Activated CD4-positive, alpha-beta memory T cell treated with anti-CD3 and anti-CD28 coated beads for 36 hours (primary cell): Measurements from ENCODE around the gene SEMA4G. TPM values are rescaled to one million over a fixed set of nuclear protein-coding genes. Genes with fewer than 3 reads are reported as not detected.

Experiments
- CTCF ChIA-PET: fragments of 350-600 bp; sonication (Branson Sonifier 250); formaldehyde crosslinking; loops from one replicate; lab custom pipeline; 2021; ENCODE audit warnings: antibody characterized with exemption, inconsistent platforms; lab: Charles Lee
- POLR2A ChIA-PET: fragments of 350-600 bp; sonication (Branson Sonifier 250); formaldehyde crosslinking; loops from one replicate; lab custom pipeline; 2021; ENCODE audit warnings: antibody characterized with exemption; lab: Charles Lee
- DNase-seq: peaks from one replicate; pipeline ENCODE4 v3.0.0-alpha.2; 2020
- H3K27ac Mint-ChIP-seq: one replicate; pipeline ENCODE4 v1.8.0; 2021; ENCODE audit warnings: mixed read lengths
- H3K27me3 Mint-ChIP-seq: one replicate; pipeline ENCODE4 v1.8.0; 2021; ENCODE audit warnings: mixed read lengths
- H3K36me3 Mint-ChIP-seq: one replicate; pipeline ENCODE4 v1.8.0; 2021; ENCODE audit warnings: mixed read lengths
- H3K4me1 Mint-ChIP-seq: one replicate; pipeline ENCODE4 v1.8.0; 2021; ENCODE audit warnings: low read depth, mixed read lengths
- H3K4me3 Mint-ChIP-seq: one replicate; pipeline ENCODE4 v1.8.0; 2021; ENCODE audit warnings: mild to moderate bottlenecking, mixed read lengths
- H3K9me3 Mint-ChIP-seq: one replicate; pipeline ENCODE4 v1.8.0; 2021; ENCODE audit warnings: mixed read lengths
- intact Hi-C: fragments of 100-400 bp; cut with micrococcal nuclease; formaldehyde crosslinking; loops from one replicate; pipeline ENCODE4 v1.15.1; 2023
- total RNA-seq, 2 experiments: library from RNA; stranded (reverse); gene quantifications; one replicate each; pipeline ENCODE4 v1.2.3, GENCODE V29; 2021

SEMA4G gene
- total RNA-seq, 2 experiments from 2014 or later = 0.58 to 0.74 TPM

DNA sequence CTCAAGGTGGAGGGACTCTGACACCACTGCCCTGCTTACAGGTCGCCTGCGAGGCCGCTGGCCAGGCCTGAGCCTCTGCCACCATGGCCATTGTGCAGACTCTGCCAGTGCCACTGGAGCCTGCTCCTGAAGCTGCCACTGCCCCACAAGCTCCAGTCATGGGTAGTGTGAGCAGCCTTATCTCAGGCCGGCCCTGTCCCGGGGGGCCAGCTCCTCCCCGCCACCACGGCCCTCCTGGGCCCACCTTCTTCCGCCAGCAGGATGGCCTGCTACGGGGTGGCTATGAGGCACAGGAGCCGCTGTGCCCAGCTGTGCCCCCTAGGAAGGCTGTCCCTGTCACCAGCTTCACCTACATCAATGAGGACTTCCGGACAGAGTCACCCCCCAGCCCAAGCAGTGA, 33.2 kb downstream of the SEMA4G start:
- Mint-ChIP-seq H3K4me3 (no peak overlapping the region), H3K27me3 (no peaks in the 10 kb centered on the region), H3K27ac (no peak overlapping the region), H3K36me3 (no peaks in the 10 kb centered on the region), H3K4me1 (peaks cover 11% of the 10 kb centered on the region), H3K9me3 (no peaks in the 10 kb centered on the region)
- POLR2A ChIA-PET = no interaction called here
- intact Hi-C loops = no loop called here
- CTCF ChIA-PET = interaction anchor here (0.9 to 14.6 kb wide), 4 partner anchors 9 to 49 kb away, joined by 3 to 199 read pairs (median 8); no protein-coding TSS in a partner anchor
- DNase-seq = no peak

- Mint-ChIP-seq H3K9me3 (no peaks in the 10 kb centered on the region), H3K4me3 (no peak overlapping the region), H3K27ac (no peak overlapping the region), H3K4me1 (peaks cover 6% of the 10 kb centered on the region), H3K27me3 (no peaks in the 10 kb centered on the region), H3K36me3 (no peaks in the 10 kb centered on the region)
- intact Hi-C loops = no loop called here
- CTCF ChIA-PET = interaction anchor here (1.1 to 14.6 kb wide), 4 partner anchors 8 to 27 kb away, joined by 3 to 199 read pairs (median 8); partner anchors contain the start of genes PDZD7 and SFXN3
- POLR2A ChIA-PET = no interaction called here
- no peak for DNase-seq
These were observed 34.4 kb downstream of the SEMA4G start for GRCh38 chr10:101003639-101004206.

DNA sequence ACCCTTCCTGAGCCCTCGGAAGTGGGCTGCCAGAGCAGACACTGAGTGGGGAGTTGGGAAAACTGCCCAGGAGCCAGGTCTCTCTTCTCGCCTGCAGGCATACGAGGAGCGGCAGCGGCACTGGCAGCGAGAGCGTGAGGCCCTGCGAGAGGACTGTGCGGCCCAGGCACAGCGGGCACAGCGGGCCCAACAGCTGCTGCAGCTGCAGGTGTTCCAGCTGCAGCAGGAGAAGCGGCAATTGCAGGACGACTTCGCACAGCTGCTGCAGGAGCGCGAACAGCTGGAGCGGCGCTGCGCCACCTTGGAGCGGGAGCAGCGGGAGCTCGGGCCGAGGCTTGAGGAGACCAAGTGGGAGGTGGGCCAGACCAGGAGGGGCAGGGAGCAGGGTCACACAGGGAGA, 36.1 kb downstream of the SEMA4G start:
- Mint-ChIP-seq H3K27ac (no peak overlapping the region), H3K4me3 (no peak overlapping the region), H3K4me1 (peaks cover 3% of the 10 kb centered on the region), H3K9me3 (no peaks in the 10 kb centered on the region), H3K27me3 (no peaks in the 10 kb centered on the region), H3K36me3 (no peaks in the 10 kb centered on the region)
- no peak for DNase-seq
- ChIA-PET POLR2A (no interaction called here), CTCF (interaction anchor here (1.3 to 14.6 kb wide), 3 partner anchors 8 to 21 kb away, joined by 4 to 199 read pairs (median 19); no protein-coding TSS in a partner anchor)
- intact Hi-C loops = no loop called here

DNA sequence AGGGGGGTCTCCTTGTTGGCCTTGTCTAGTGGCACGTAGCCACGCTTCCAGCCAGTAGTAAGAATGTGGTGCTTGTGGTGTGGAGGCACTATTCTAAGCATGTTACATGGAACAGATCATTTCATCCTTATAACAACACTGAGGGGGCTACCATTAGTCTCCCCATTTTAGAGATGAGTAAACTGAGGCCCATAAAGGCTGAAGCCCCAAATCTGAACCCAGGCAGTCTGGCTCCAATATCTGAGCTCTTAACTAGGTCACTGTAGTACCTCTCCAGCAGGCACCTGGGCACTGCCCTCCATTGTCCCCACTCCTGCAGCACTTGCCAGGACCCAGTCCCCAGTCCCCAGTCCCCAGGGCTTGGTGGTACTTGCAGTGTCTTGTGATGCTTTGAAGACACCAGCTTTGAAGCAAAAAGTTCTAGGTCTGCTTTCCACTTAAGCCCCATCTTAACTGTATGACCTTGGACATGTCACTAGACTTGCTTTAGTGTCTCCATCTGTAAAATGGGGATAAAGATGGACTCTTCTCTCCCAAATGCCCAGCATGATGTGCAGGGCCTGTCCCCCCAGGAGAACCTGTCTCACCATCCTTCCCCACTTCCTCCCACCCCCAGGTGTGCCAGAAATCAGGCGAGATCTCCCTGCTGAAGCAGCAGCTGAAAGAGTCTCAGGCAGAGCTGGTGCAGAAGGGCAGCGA, 36.7 kb downstream of the SEMA4G start:
- DNase-seq = no peak
- Mint-ChIP-seq H3K4me3 (no peak overlapping the region), H3K36me3 (no peaks in the 10 kb centered on the region), H3K27me3 (no peaks in the 10 kb centered on the region), H3K4me1 (peaks cover 2% of the 10 kb centered on the region), H3K9me3 (no peaks in the 10 kb centered on the region), H3K27ac (no peak overlapping the region)
- POLR2A ChIA-PET = no interaction called here
- CTCF ChIA-PET = interaction anchor here (1.1 to 14.6 kb wide), 4 partner anchors 9 to 44 kb away, joined by 4 to 199 read pairs (median 12); no protein-coding TSS in a partner anchor
- intact Hi-C loops = no loop called here

DNA sequence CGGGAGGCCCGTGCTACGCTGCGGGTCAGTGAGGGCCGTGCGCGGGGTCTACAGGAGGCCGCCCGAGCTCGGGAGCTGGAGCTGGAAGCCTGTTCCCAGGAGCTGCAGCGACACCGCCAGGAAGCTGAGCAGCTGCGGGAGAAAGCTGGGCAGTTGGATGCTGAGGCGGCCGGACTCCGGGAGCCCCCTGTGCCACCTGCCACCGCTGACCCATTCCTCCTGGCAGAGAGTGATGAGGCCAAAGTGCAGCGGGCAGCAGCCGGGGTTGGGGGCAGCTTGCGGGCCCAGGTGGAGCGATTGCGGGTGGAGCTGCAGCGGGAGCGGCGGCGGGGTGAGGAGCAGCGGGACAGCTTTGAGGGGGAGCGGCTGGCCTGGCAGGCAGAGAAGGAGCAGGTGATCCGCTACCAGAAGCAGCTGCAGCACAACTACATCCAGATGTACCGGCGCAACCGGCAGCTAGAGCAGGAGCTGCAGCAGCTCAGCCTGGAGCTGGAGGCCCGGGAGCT, 37.3 kb downstream of the SEMA4G start:
- no peaks in the 10 kb centered on the region for H3K4me1 Mint-ChIP-seq
- H3K36me3 Mint-ChIP-seq = no peaks in the 10 kb centered on the region
- no peak for DNase-seq
- H3K4me3 Mint-ChIP-seq = no peak overlapping the region
- intact Hi-C loops = no loop called here
- POLR2A ChIA-PET = no interaction called here
- no peak overlapping the region for H3K27ac Mint-ChIP-seq
- CTCF ChIA-PET = interaction anchor here (0.7 to 14.6 kb wide), 5 partner anchors 10 to 232 kb away, joined by 3 to 199 read pairs (median 6); no protein-coding TSS in a partner anchor
- H3K9me3 Mint-ChIP-seq = no peaks in the 10 kb centered on the region
- no peaks in the 10 kb centered on the region for H3K27me3 Mint-ChIP-seq

DNA sequence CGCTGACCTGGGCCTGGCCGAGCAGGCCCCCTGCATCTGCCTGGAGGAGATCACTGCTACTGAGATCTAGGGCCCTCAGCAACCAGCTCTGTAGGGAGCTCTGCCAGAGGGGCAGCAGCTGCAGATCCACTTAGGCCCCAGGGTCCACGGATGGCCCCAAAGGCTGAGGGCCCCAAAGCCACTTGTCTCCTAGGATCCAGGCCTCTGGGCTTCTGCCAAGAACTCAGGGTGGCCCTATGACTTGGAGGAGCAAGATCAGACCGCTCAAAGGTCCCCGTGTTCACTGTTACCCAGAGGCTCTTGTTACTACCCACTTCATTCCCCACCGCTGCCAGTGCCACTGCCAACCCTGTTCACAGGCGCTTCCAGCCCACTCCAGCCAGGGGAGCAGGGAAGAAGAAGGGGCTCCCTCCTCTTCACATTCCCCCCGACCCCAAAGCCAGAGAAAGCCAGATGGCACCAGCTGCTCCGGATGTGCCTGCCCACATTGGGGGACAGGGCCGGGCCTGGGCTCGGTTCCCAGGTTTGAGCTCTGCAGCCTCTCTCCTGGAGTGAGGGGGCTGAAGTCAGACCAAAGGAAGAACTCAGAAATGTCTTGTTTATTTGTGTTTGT, 37.9 kb downstream of the SEMA4G start:
- no peaks in the 10 kb centered on the region for H3K9me3 Mint-ChIP-seq
- H3K4me1 Mint-ChIP-seq = no peaks in the 10 kb centered on the region
- no peak overlapping the region for H3K27ac Mint-ChIP-seq
- no peak overlapping the region for H3K4me3 Mint-ChIP-seq
- no peak for DNase-seq
- CTCF ChIA-PET = interaction anchor here (0.7 to 14.6 kb wide), 4 partner anchors 10 to 232 kb away, joined by 3 to 199 read pairs (median 12); no protein-coding TSS in a partner anchor
- POLR2A ChIA-PET = no interaction called here
- H3K36me3 Mint-ChIP-seq = no peaks in the 10 kb centered on the region
- H3K27me3 Mint-ChIP-seq = no peaks in the 10 kb centered on the region
- intact Hi-C loops = no loop called here

DNA sequence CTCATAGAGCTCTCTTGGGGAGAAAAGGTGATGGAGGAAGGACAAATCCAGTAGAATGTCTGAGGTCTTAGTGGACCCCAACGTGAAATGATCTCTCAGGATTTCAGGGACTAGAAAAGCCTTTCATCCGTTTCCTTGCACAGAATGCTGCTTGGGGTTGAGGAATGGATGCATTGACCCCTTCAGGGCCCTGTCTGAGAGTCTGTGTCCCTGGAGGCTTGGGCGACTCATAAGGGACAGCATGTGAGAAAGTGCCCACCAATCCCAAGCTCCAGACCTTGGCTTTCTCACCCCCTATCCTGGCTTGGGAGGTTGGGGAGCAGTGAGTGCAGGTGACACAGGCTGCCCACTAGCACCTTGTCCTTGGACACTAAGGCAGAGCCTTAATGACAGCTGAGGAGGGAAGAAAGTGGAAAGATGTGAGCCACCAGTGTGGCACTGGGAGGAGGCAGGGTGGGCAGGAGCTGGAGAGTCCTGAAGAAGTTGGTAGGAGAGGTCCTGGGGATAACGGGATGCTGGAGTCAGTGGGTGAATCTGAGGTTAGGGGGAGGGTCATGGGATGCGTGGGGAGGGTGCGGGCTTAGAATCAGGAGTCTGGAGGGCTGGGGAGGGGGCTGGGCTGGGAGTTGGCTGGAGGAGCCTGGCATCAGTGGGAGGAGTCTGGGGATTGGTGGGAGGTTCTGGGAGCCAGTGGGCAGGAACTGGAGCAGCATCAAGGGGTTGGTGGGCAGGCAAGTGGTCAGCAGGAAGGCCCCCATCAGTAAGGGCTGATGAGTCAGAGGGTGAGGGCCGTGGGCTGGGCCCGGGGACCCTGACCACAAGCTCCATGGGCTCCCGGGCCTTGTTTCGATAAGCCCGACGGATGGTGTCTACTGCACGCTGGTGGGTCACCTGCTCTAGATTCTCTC, 38.9 kb downstream of the SEMA4G start:
- H3K4me1 Mint-ChIP-seq = peaks cover 7% of the 10 kb centered on the region
- ChIA-PET CTCF (interaction anchor here (2.3 to 14.6 kb wide), 2 partner anchors 9 to 11 kb away, joined by 19 to 199 read pairs; no protein-coding TSS in a partner anchor), POLR2A (no interaction called here)
- H3K9me3 Mint-ChIP-seq = no peaks in the 10 kb centered on the region
- no peaks in the 10 kb centered on the region for H3K36me3 Mint-ChIP-seq
- H3K4me3 Mint-ChIP-seq = no peak overlapping the region
- no peak overlapping the region for H3K27ac Mint-ChIP-seq
- H3K27me3 Mint-ChIP-seq = peaks cover 3% of the 10 kb centered on the region
- intact Hi-C loops = no loop called here
- no peak for DNase-seq

DNA sequence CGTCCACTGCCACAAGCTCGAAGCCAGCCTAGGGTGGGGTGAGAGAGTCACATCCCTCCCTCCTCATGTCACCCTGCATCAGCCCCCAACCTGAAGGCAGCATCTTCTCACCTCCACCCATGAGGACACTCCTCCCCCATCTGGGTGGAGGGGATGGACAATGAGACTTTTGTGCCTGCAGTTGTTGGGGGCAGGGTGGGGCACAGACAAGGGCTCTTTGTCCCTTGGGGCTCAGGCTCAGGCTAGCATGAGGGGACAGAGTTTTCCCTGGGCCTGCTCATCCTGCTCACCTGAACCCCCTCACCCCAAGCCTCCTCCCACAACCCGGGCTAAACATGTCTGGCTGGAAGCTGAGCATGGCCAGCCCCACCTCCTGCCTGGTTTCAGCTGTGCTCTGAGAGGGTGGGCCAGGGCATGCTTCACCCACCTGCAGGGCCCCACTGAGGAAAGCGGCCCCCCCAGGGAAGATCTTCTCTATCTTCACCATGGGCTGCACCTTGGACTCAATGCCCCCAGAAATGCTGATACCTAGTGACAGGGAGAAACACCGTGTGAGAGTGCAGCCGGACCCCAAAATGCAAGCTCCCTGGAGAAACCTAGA, 39.6 kb downstream of the SEMA4G start:
- POLR2A ChIA-PET = no interaction called here
- Mint-ChIP-seq H3K36me3 (no peaks in the 10 kb centered on the region), H3K9me3 (no peaks in the 10 kb centered on the region), H3K27ac (no peak overlapping the region), H3K27me3 (peaks cover 4% of the 10 kb centered on the region), H3K4me1 (peaks cover 10% of the 10 kb centered on the region), H3K4me3 (no peak overlapping the region)
- DNase-seq = no peak
- intact Hi-C loops = no loop called here
- CTCF ChIA-PET = interaction anchor here (1.4 kb wide), 1 partner anchor 10 kb away, joined by 4 read pairs; no protein-coding TSS in a partner anchor

- Mint-ChIP-seq H3K27me3 (peaks cover 10% of the 10 kb centered on the region), H3K27ac (no peak overlapping the region), H3K36me3 (no peaks in the 10 kb centered on the region), H3K4me1 (peaks cover 21% of the 10 kb centered on the region), H3K4me3 (no peak overlapping the region), H3K9me3 (no peaks in the 10 kb centered on the region)
- intact Hi-C loops = loop anchor here (5.0 kb wide), 2 partner anchors 43 to 448 kb away; partner anchors contain the start of gene SEMA4G
- ChIA-PET CTCF (interaction anchor here (1.4 kb wide), 1 partner anchor 8 kb away, joined by 4 read pairs; no protein-coding TSS in a partner anchor), POLR2A (no interaction called here)
- DNase-seq = no peak
These were observed 41.0 kb downstream of the SEMA4G start for GRCh38 chr10:101010329-101010728.

DNA sequence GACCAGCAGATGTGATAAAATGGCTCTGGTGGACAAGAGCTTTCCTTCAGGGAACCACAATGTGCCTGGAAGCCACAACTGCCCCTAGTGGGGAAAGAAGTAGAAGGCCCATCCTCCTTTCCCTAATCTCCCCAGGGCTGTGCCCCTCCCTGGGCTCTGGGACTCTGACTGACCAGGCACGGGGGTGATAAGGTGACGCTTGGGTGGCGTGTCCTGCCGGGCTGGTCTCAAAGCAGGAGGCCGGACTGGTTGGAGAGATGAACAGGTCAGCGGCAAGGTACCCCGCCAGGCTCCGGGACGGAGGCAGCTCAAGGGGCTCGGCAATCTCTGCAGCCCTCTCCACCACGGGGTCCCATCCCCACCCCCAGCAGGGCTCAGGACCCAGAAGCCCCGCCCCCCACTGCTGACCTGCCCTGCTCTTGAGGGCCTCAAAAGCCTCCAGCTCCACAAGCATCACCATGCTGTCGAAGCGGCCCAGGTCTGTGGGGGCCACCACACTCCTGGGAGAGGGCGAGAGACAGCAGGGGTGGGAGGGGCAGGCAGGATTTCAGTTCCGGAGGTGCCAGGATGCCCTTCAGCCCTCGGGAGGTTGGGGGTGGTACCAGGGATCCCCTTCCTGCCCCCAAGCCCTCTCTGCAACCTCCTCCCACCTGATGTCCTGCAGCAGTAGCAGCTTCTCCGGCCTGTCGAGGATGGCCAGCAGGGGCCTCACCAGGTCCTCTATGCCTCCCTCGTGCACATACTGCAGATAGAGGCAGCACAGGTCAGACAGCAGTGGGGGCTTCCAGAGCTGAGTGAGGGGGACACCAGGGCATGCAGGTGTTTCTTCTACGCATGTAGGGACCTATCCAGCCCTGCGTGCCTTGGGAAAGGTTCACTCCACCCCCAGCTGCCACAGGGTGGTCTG, 42.5 kb downstream of the SEMA4G start:
- Mint-ChIP-seq H3K9me3 (no peaks in the 10 kb centered on the region), H3K36me3 (no peaks in the 10 kb centered on the region), H3K27ac (no peak overlapping the region), H3K4me1 (peaks cover 22% of the 10 kb centered on the region), H3K4me3 (no peak overlapping the region), H3K27me3 (peaks cover 19% of the 10 kb centered on the region)
- no peak for DNase-seq
- ChIA-PET CTCF (interaction anchor here (0.7 to 2.0 kb wide), 8 partner anchors 9 to 79 kb away, joined by 3 to 12 read pairs (median 4); partner anchors contain the start of gene LZTS2), POLR2A (no interaction called here)
- intact Hi-C loops = loop anchor here (2.0 to 5.0 kb wide), 3 partner anchors 19 to 449 kb away; partner anchors contain the start of genes PDZD7, SEMA4G and SFXN3
